ENCODE results near the gene EME2.

EME2 gene

GRCh38 chr16:1818873-1819525 is 46.4 kb downstream of the EME2 start:
- H3K27ac ChIP-seq (ENCODE audit: low read depth, low read length) = no peak overlapping the region
- peaks cover 0 to 2% of the 10 kb centered on the region in 2 donors for H3K4me1 ChIP-seq (ENCODE audit: control insufficient read depth in 1 of 2, insufficient read depth in 2 of 2, low read length in 2 of 2)
- H3K9ac ChIP-seq (ENCODE audit: low read depth in 1 of 2, low read length in 2 of 2) = no peak overlapping the region
- no peak overlapping the region for H3K4me3 ChIP-seq (ENCODE audit: low read depth in 1 of 2, low read length in 2 of 2)
- H3K36me3 ChIP-seq (ENCODE audit: control insufficient read depth in 1 of 2, insufficient read depth in 2 of 2, low read length in 2 of 2) = peaks cover 25 to 70% of the 10 kb centered on the region in 2 donors
- H3K27me3 ChIP-seq (ENCODE audit: control insufficient read depth in 1 of 2, insufficient read depth in 2 of 2, low read length in 2 of 2) = no peaks in the 10 kb centered on the region
- no peaks in the 10 kb centered on the region for H3K9me3 ChIP-seq (ENCODE audit: control insufficient read depth in 1 of 2, low read length in 2 of 2)

GRCh38 chr16:1819611-1820010 is 47.0 kb downstream of the EME2 start:
- Histone ChIP-seq H3K4me3 (ENCODE audit: low read depth in 1 of 2, low read length in 2 of 2) (no peak overlapping the region), H3K27me3 (ENCODE audit: control insufficient read depth in 1 of 2, insufficient read depth in 2 of 2, low read length in 2 of 2) (no peaks in the 10 kb centered on the region), H3K9ac (ENCODE audit: low read depth in 1 of 2, low read length in 2 of 2) (no peak overlapping the region), H3K9me3 (ENCODE audit: control insufficient read depth in 1 of 2, low read length in 2 of 2) (no peaks in the 10 kb centered on the region), H3K36me3 (ENCODE audit: control insufficient read depth in 1 of 2, insufficient read depth in 2 of 2, low read length in 2 of 2) (peaks cover 25 to 70% of the 10 kb centered on the region in 2 donors), H3K4me1 (ENCODE audit: control insufficient read depth in 1 of 2, insufficient read depth in 2 of 2, low read length in 2 of 2) (peaks cover 0 to 8% of the 10 kb centered on the region in 2 donors), H3K27ac (ENCODE audit: low read depth, low read length) (no peak overlapping the region)

GRCh38 chr16:1820096-1820945 is 47.7 kb downstream of the EME2 start:
- Histone ChIP-seq H3K27me3 (ENCODE audit: control insufficient read depth in 1 of 2, insufficient read depth in 2 of 2, low read length in 2 of 2) (no peaks in the 10 kb centered on the region), H3K4me3 (ENCODE audit: low read depth in 1 of 2, low read length in 2 of 2) (no peak overlapping the region), H3K9me3 (ENCODE audit: control insufficient read depth in 1 of 2, low read length in 2 of 2) (no peaks in the 10 kb centered on the region), H3K9ac (ENCODE audit: low read depth in 1 of 2, low read length in 2 of 2) (no peak overlapping the region), H3K27ac (ENCODE audit: low read depth, low read length) (no peak overlapping the region), H3K4me1 (ENCODE audit: control insufficient read depth in 1 of 2, insufficient read depth in 2 of 2, low read length in 2 of 2) (peaks cover 3 to 15% of the 10 kb centered on the region in 2 donors), H3K36me3 (ENCODE audit: control insufficient read depth in 1 of 2, insufficient read depth in 2 of 2, low read length in 2 of 2) (peaks cover 20 to 65% of the 10 kb centered on the region in 2 donors)

GRCh38 chr16:1820946-1821290 is 48.3 kb downstream of the EME2 start:
- Histone ChIP-seq H3K4me3 (ENCODE audit: low read depth in 1 of 2, low read length in 2 of 2) (no peak overlapping the region), H3K27me3 (ENCODE audit: control insufficient read depth in 1 of 2, insufficient read depth in 2 of 2, low read length in 2 of 2) (no peaks in the 10 kb centered on the region), H3K9me3 (ENCODE audit: control insufficient read depth in 1 of 2, low read length in 2 of 2) (no peaks in the 10 kb centered on the region), H3K27ac (ENCODE audit: low read depth, low read length) (no peak overlapping the region), H3K4me1 (ENCODE audit: control insufficient read depth in 1 of 2, insufficient read depth in 2 of 2, low read length in 2 of 2) (peaks cover 8 to 21% of the 10 kb centered on the region in 2 donors), H3K36me3 (ENCODE audit: control insufficient read depth in 1 of 2, insufficient read depth in 2 of 2, low read length in 2 of 2) (peaks cover 18 to 62% of the 10 kb centered on the region in 2 donors), H3K9ac (ENCODE audit: low read depth in 1 of 2, low read length in 2 of 2) (no peak overlapping the region)

GRCh38 chr16:1821861-1822611 is 49.4 kb downstream of the EME2 start:
- H3K4me1 ChIP-seq (ENCODE audit: control insufficient read depth in 1 of 2, insufficient read depth in 2 of 2, low read length in 2 of 2) = peaks cover 8 to 21% of the 10 kb centered on the region in 2 donors
- no peak overlapping the region for H3K4me3 ChIP-seq (ENCODE audit: low read depth in 1 of 2, low read length in 2 of 2)
- no peak overlapping the region for H3K9ac ChIP-seq (ENCODE audit: low read depth in 1 of 2, low read length in 2 of 2)
- H3K27ac ChIP-seq (ENCODE audit: low read depth, low read length) = no peak overlapping the region
- H3K9me3 ChIP-seq (ENCODE audit: control insufficient read depth in 1 of 2, low read length in 2 of 2) = no peaks in the 10 kb centered on the region
- H3K27me3 ChIP-seq (ENCODE audit: control insufficient read depth in 1 of 2, insufficient read depth in 2 of 2, low read length in 2 of 2) = no peaks in the 10 kb centered on the region
- H3K36me3 ChIP-seq (ENCODE audit: control insufficient read depth in 1 of 2, insufficient read depth in 2 of 2, low read length in 2 of 2) = peaks cover 11 to 53% of the 10 kb centered on the region in 2 donors

GRCh38 chr16:1822801-1823200 is 50.2 kb downstream of the EME2 start:
- no peaks in the 10 kb centered on the region for H3K27me3 ChIP-seq (ENCODE audit: control insufficient read depth in 1 of 2, insufficient read depth in 2 of 2, low read length in 2 of 2)
- H3K4me3 ChIP-seq (ENCODE audit: low read depth in 1 of 2, low read length in 2 of 2) = no peak overlapping the region
- no peak overlapping the region for H3K9ac ChIP-seq (ENCODE audit: low read depth in 1 of 2, low read length in 2 of 2)
- peaks cover 11 to 46% of the 10 kb centered on the region in 2 donors for H3K36me3 ChIP-seq (ENCODE audit: control insufficient read depth in 1 of 2, insufficient read depth in 2 of 2, low read length in 2 of 2)
- no peaks in the 10 kb centered on the region for H3K9me3 ChIP-seq (ENCODE audit: control insufficient read depth in 1 of 2, low read length in 2 of 2)
- H3K4me1 ChIP-seq (ENCODE audit: control insufficient read depth in 1 of 2, insufficient read depth in 2 of 2, low read length in 2 of 2) = peaks cover 12 to 29% of the 10 kb centered on the region in 2 donors
- H3K27ac ChIP-seq (ENCODE audit: low read depth, low read length) = no peak overlapping the region

- Histone ChIP-seq H3K36me3 (ENCODE audit: control insufficient read depth in 1 of 2, insufficient read depth in 2 of 2, low read length in 2 of 2) (peaks cover 11 to 36% of the 10 kb centered on the region in 2 donors), H3K27me3 (ENCODE audit: control insufficient read depth in 1 of 2, insufficient read depth in 2 of 2, low read length in 2 of 2) (no peaks in the 10 kb centered on the region), H3K9ac (ENCODE audit: low read depth in 1 of 2, low read length in 2 of 2) (peak overlapping the region; percentile 3 to 33), H3K27ac (ENCODE audit: low read depth, low read length) (no peak overlapping the region), H3K9me3 (ENCODE audit: control insufficient read depth in 1 of 2, low read length in 2 of 2) (no peaks in the 10 kb centered on the region), H3K4me3 (ENCODE audit: low read depth in 1 of 2, low read length in 2 of 2) (no peak overlapping the region), H3K4me1 (ENCODE audit: control insufficient read depth in 1 of 2, insufficient read depth in 2 of 2, low read length in 2 of 2) (peaks cover 17 to 32% of the 10 kb centered on the region in 2 donors)
These were observed 51.2 kb downstream of the EME2 start for GRCh38 chr16:1823821-1824220.

GRCh38 chr16:1825381-1825863 is 52.8 kb downstream of the EME2 start:
- Histone ChIP-seq H3K4me3 (ENCODE audit: low read depth in 1 of 2, low read length in 2 of 2) (peak overlapping the region; percentile 86 to 100), H3K27me3 (ENCODE audit: control insufficient read depth in 1 of 2, insufficient read depth in 2 of 2, low read length in 2 of 2) (no peaks in the 10 kb centered on the region), H3K36me3 (ENCODE audit: control insufficient read depth in 1 of 2, insufficient read depth in 2 of 2, low read length in 2 of 2) (peaks cover 11 to 21% of the 10 kb centered on the region in 2 donors), H3K4me1 (ENCODE audit: control insufficient read depth in 1 of 2, insufficient read depth in 2 of 2, low read length in 2 of 2) (peaks cover 28 to 43% of the 10 kb centered on the region in 2 donors), H3K9ac (ENCODE audit: low read depth in 1 of 2, low read length in 2 of 2) (peak overlapping the region; percentile 68 to 72), H3K27ac (ENCODE audit: low read depth, low read length) (peak overlapping the region; percentile 82), H3K9me3 (ENCODE audit: control insufficient read depth in 1 of 2, low read length in 2 of 2) (no peaks in the 10 kb centered on the region)
